ENCODE data around the gene NFATC3.
"Not testable (repeated sequence)": the region's sequence is repeated elsewhere in the genome, so short reads cannot be mapped to it uniquely, and the experiment has no call there.

Gene NFATC3

GRCh38 chr16:68120496-68120895 lies 35.3 kb downstream of the NFATC3 start:
- not testable (repeated sequence) for DNase-seq

DNA sequence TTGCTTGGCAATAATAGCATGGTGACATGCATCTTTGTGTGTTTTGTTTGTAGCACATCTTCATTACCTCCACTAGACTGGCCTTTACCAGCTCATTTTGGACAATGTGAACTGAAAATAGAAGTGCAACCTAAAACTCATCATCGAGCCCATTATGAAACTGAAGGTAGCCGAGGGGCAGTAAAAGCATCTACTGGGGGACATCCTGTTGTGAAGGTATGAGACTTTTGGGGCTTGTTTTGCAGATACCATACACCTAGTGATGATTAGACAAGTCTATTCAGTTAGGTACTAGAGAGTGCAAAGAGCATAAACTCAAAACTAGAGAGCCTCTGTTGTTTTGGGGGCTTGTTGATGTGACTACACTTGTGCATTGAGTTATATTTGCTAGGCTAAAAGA lies 41.2 kb downstream of the NFATC3 start:
- no peak for DNase-seq

GRCh38 chr16:68128577-68129305 lies 43.6 kb downstream of the NFATC3 start:
- no peak for DNase-seq

GRCh38 chr16:68130520-68130919 lies 45.4 kb downstream of the NFATC3 start:
- DNase-seq = no peak

DNA sequence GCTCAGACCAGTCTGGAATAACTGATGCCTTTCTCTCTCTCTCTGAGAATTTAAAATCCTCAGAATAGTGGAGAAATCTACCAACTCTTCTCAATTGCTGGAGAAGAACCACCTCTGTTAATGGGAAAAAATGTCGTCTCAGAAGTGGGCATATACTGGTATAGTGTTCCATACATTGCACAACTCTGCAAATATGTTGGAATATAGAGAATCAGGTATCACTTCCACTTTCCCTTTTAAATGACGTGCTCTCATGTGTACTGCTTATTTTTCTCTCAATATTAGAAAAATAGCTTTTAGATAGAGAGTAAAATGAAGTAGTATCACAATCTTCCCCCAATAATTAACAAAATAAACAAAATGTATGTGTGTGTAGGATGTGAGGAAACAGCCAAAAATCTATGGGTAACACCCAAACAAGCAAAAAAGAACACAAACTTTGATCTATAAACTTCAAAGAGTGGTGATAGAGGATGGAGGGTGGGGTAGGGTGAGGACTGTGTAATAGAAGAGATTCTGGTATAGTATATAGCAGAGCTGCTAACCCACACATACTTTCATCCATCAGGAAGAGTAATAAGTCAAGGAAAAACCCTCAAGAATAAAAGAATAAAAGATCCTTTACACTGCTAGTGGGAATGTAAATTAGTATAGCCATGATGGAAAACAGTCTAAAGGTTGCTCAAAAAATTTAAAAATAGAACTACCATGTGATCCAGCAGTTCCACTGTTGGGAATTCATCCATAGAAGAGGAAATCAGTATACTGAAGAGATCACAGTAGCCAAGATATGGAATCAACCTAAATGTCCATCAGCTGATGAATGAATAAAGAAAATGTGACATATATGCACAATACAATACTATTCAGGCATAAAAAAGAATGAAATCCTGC lies 46.9 kb downstream of the NFATC3 start:
- DNase-seq = no peak

- not testable (repeated sequence) for DNase-seq
Measured at GRCh38 chr16:68133000-68133399, 47.8 kb downstream of the NFATC3 start.

GRCh38 chr16:68134644-68135043 lies 49.5 kb downstream of the NFATC3 start:
- DNase-seq = no peak

GRCh38 chr16:68136515-68136914 lies 51.3 kb downstream of the NFATC3 start:
- DNase-seq = no peak

GRCh38 chr16:68144008-68144407 lies 58.8 kb downstream of the NFATC3 start:
- no peak for DNase-seq

- no peak for DNase-seq
Measured at GRCh38 chr16:68146585-68146984, 61.4 kb downstream of the NFATC3 start.

DNA sequence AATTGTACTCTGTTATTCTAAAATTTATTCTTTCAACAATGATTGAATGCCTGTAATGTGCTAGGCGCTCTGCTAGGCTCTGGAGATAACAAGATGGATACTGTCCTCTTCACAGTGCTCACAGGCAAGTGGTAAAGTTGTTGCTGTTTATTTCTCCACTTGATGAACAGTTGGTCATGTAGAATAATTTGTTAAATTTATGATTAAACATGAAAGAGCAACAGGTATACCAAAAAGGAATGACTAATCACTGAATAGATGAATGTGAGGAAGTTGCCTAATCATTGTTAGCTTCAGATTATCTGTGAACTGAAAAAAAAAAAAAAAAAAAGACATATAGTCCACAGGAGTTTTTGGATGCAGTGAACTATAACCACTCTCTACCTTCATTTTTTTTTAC lies 62.3 kb downstream of the NFATC3 start:
- no peak for DNase-seq

DNA sequence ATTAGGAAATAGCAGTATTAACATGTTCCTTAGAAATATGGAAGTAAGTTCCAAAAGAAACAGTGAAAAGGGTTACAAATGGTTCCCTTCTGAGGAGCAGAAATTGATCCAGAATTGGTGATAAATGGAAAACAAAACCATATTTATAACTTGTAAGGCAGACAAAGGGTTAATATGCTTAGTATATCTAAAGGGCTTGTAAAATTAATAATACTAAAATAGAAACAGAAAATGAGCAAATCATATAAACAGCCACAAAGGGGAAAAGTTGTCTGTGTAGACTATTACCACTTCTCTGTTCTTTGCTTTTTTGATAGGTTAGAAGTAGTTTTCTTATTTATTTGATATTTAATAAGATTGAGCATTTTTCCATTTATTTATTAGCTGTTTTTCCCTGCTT lies 64.4 kb downstream of the NFATC3 start:
- no peak for DNase-seq

DNA sequence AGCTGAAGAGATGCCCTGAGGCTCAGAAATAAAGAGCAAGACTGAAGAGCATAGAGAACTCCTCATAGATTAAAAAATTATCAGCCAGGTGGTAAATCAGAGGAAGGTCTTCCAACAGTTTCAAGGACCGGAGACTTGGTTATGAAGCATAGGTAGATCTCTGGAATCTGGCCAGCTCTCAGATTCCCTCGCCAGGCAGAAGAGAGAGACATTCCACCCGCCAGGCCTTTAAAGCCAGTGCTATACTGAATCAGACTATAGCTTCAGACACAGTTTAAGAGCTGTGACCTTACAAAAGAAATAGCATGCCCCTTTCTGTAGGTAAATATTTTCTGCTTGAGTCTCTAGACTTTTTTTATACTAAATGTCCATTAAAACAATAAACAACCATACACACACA lies 70.3 kb downstream of the NFATC3 start:
- DNase-seq = no peak

GRCh38 chr16:68162413-68162812 lies 77.2 kb downstream of the NFATC3 start:
- DNase-seq = no peak

GRCh38 chr16:68163275-68163674 lies 78.1 kb downstream of the NFATC3 start:
- DNase-seq = not testable (repeated sequence)

DNA sequence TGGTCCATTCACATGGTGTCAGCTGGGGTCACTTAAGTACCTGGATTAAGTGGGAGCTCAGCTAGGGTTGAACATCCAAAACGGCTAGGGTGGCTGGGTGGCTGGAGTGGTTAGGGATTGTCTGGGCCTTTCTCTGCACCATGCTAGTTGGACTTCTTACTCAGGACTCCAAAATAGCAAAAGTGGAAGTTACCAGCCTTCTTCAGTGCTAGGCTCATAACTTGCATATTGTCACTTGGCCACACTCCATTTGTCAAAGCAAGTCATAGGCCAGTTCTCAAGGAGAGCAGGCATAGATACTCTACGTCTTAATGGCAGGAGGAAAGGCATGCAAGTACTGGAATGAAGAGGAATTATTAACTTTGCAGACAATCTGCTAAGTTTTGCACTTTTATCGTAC lies 81.1 kb downstream of the NFATC3 start:
- no peak for DNase-seq

- no peak for DNase-seq
Measured at GRCh38 chr16:68179196-68179795, 94.1 kb downstream of the NFATC3 start.

DNA sequence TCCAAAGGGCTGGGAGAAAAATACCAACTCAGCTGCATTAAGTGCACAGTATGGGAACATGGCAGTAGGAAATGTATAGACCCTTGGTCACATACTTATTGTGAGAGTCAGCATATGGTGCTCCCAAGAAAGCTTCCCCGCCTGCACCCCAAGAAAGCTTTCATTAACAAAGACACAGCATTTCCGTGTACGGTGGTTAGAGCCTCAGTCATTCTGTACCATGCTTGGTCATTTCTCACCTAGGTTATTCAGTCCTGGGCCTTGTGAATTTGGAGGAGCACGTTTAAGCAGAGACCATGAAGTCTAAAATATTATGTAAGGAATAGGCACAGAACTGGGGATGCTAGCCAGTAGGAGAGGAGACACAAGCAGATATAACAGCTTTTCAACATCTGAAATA lies 94.7 kb downstream of the NFATC3 start:
- DNase-seq = no peak

GRCh38 chr16:68183046-68183445 lies 97.9 kb downstream of the NFATC3 start:
- no peak for DNase-seq

DNA sequence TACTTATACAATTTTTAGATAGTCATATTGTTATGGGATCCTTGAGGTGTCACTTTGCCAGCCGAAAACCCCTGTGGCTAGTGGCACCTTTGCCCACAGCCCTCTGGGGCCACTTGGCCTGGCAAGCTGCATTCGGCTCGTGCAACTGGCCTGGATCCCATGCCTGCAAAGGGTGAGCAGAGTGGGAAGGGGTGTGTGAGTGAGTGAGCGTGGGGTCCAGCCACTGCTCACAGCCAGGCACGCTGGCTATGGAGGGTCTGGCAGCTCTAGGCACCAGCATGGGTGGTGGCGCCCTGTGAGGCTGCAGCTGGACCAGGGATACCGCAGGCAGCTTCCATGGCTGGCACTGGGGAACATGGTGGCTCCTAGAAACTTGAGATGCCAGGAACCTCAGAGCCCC lies 101.7 kb downstream of the NFATC3 start:
- no peak for DNase-seq

DNA sequence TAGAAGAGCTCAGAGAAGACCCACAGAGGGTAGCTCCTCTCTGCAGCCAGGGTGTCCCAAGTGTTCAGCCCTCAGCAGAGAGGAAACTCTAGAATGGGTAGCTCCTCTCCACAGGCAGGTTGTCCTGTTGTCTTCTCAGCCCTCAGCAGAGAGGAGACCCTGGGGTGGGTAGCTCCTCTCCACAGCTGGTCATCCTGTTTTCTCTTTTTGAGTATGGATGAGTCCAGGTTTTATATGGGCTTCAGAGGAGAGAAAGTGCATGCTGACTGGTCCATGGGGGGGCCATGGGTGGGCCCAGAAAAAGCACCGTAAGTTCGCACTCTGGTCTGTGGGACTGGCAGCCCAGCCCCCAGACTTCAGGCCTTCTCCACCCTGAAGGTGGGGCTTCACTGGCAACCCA lies 102.3 kb downstream of the NFATC3 start:
- no peak for DNase-seq

- DNase-seq = no peak
Measured at GRCh38 chr16:68188170-68188569, 103.0 kb downstream of the NFATC3 start.

GRCh38 chr16:68190081-68190480 lies 104.9 kb downstream of the NFATC3 start:
- DNase-seq = no peak

All from T1000 (cell line).